GM23338 (cell line): Measurements from ENCODE around the gene UBE2G1. TPM values are rescaled to one million over a fixed set of nuclear protein-coding genes. Genes with fewer than 3 reads are reported as not detected.

Experiments used
- ATAC-seq: fragments of 200-7000 bp; cut with Tn5 transposase; 3 replicates; pipeline ENCODE4 v1.9.1; 2020
- DNase-seq: peaks from one replicate; pipeline ENCODE4 v3.0.0-alpha.2; 2015; ENCODE audit warnings: low spot score
- H2AFZ ChIP-seq: fragments of 200-600 bp; sonication (generic); 2 replicates; pipeline ENCODE4 v1.8.0; 2016; ENCODE audit warnings: antibody characterized with exemption, mild to moderate bottlenecking, moderate library complexity
- H3F3A ChIP-seq: fragments of 200-600 bp; sonication (generic); replicated peaks from 2 replicates; pipeline ENCODE4 v1.8.0; 2017; ENCODE audit warnings: antibody characterized with exemption, mixed run types, low read depth
- H3K27ac ChIP-seq: fragments of 200-600 bp; sonication (generic); 2 replicates; pipeline ENCODE4 v1.6.1; 2016; ENCODE audit warnings: low read depth
- H3K27me3 ChIP-seq: fragments of 200-600 bp; sonication (generic); 2 replicates; pipeline ENCODE4 v1.8.0; 2016; ENCODE audit warnings: mild to moderate bottlenecking, mixed run types, moderate library complexity; ENCODE audit not compliant: insufficient read depth
- H3K36me3 ChIP-seq: fragments of 200-600 bp; sonication (generic); 2 replicates; pipeline ENCODE4 v1.8.0; 2016; ENCODE audit warnings: mild to moderate bottlenecking; ENCODE audit not compliant: insufficient read depth
- H3K4me1 ChIP-seq: fragments of 200-600 bp; sonication (generic); 2 replicates; pipeline ENCODE4 v1.8.0; 2016; ENCODE audit warnings: mild to moderate bottlenecking, moderate library complexity; ENCODE audit not compliant: insufficient read depth
- H3K4me2 ChIP-seq: fragments of 200-600 bp; sonication (generic); 2 replicates; pipeline ENCODE4 v1.7.1; 2017; ENCODE audit warnings: mixed run types
- H3K4me3 ChIP-seq: fragments of 200-600 bp; sonication (generic); 2 replicates; pipeline ENCODE4 v1.6.1; 2016; ENCODE audit warnings: mixed run types
- H3K79me2 ChIP-seq: fragments of 200-600 bp; sonication (generic); replicated peaks from 2 replicates; pipeline ENCODE4 v1.8.0; 2017; ENCODE audit warnings: mild to moderate bottlenecking; ENCODE audit not compliant: insufficient read depth
- H3K9me2 ChIP-seq: fragments of 200-600 bp; sonication (generic); 2 replicates; pipeline ENCODE4 v1.8.0; 2017; ENCODE audit not compliant: insufficient read depth
- H4K20me1 ChIP-seq: fragments of 200-600 bp; sonication (generic); replicated peaks from 2 replicates; pipeline ENCODE4 v1.8.0; 2017; ENCODE audit warnings: mild to moderate bottlenecking; ENCODE audit not compliant: insufficient read depth
- H3K27ac Mint-ChIP-seq: 2 replicates; pipeline ENCODE4 v1.8.0; 2020; ENCODE audit warnings: inconsistent platforms, mild to moderate bottlenecking, moderate library complexity, mixed read lengths
- H3K27me3 Mint-ChIP-seq: 3 replicates; pipeline ENCODE4 v1.8.0; 2022; ENCODE audit warnings: low read depth, mild to moderate bottlenecking, moderate library complexity, mixed read lengths, inconsistent platforms; ENCODE audit not compliant: insufficient read depth, poor library complexity
- H3K36me3 Mint-ChIP-seq: 3 replicates; pipeline ENCODE4 v1.8.0; 2021; ENCODE audit warnings: low read depth, mild to moderate bottlenecking, inconsistent platforms, moderate library complexity, mixed read lengths
- H3K4me1 Mint-ChIP-seq: 3 replicates; pipeline ENCODE4 v1.8.0; 2020; ENCODE audit warnings: mild to moderate bottlenecking, inconsistent platforms, mixed read lengths
- H3K4me3 Mint-ChIP-seq: 3 replicates; pipeline ENCODE4 v1.8.0; 2021; ENCODE audit warnings: moderate library complexity, mild to moderate bottlenecking, inconsistent platforms, mixed read lengths
- H3K9me3 Mint-ChIP-seq: 3 replicates; pipeline ENCODE4 v1.8.0; 2020; ENCODE audit warnings: moderate library complexity, mild to moderate bottlenecking, inconsistent platforms, mixed read lengths
- CREB1 ChIP-seq: fragments of 250-450 bp; sonication (Bioruptor Pico); IDR thresholded peaks from 2 replicates; pipeline ENCODE4 v1.5.0; 2020; ENCODE audit warnings: low read depth, mild to moderate bottlenecking, moderate library complexity
- ETS1 ChIP-seq: IDR thresholded peaks from 2 replicates; pipeline ENCODE4 v1.6.1; 2016; ENCODE audit warnings: antibody characterized with exemption
- NANOG ChIP-seq: IDR thresholded peaks from 2 replicates; pipeline ENCODE4 v1.6.1; 2016; ENCODE audit warnings: antibody characterized with exemption, borderline replicate concordance
- STAT1 ChIP-seq: IDR thresholded peaks from one replicate; pipeline ENCODE4 v1.6.1; 2016; ENCODE audit warnings: antibody characterized with exemption; ENCODE audit not compliant: unreplicated experiment
- ZNF462 ChIP-seq: fragments of 250-450 bp; sonication (Bioruptor Pico); IDR thresholded peaks from 2 replicates; pipeline ENCODE4 v1.5.0; 2020; ENCODE audit warnings: mild to moderate bottlenecking, moderate library complexity
- polyA plus RNA-seq: library from polyadenylated mRNA; unstranded; fragments of >200 nt; fragmentation: Nextera tagmentation; extraction: Ambion mirVana; gene quantifications from 2 replicates; pipeline ENCODE4 v1.2.1, GENCODE V29; 2016
- total RNA-seq: library from RNA; depleted of rRNA; stranded (reverse); fragments of >200 nt; shearing (Covaris generic); gene quantifications from 2 replicates; pipeline ENCODE4 v1.2.3, GENCODE V29; 2014

The UBE2G1 gene
- total and polyA plus RNA-seq, 2 experiments from 2014 or later, result 71.9 to 145 TPM

- Histone ChIP-seq H3K9me2 (no peaks in the 10 kb centered on the region), H3F3A (peaks cover 16% of the 10 kb centered on the region; the same call in 1 of the 2 replicates), H2AFZ (no peak overlapping the region), H3K79me2 (peaks cover 25% of the 10 kb centered on the region), H3K27me3 (no peaks in the 10 kb centered on the region), H3K4me1 (peaks cover 13% of the 10 kb centered on the region), H3K4me2 (no peak overlapping the region), H3K36me3 (peaks cover 18% of the 10 kb centered on the region), H3K4me3 (no peak overlapping the region), H3K27ac (0 out of 2 replicates have a peak overlapping the region, but pooled peaks have one; percentile 59), H4K20me1 (peaks cover 41% of the 10 kb centered on the region)
- H3K4me1 Mint-ChIP-seq, result peaks cover 31% of the 10 kb centered on the region
- peaks cover 7% of the 10 kb centered on the region for H3K27me3 Mint-ChIP-seq
- TF ChIP-seq ETS1 (no peak), CREB1 (CRISPR knock-in tag) (no peak), NANOG (no peak), STAT1 (no peak), ZNF462 (no peak)
- H3K4me3 Mint-ChIP-seq, result no peak overlapping the region
- no peaks in the 10 kb centered on the region for H3K9me3 Mint-ChIP-seq
- H3K36me3 Mint-ChIP-seq, result peaks cover 22% of the 10 kb centered on the region
- no peak for ATAC-seq
- H3K27ac Mint-ChIP-seq, result no peak overlapping the region
- no peak for DNase-seq
Measured at GRCh38 chr17:4266550-4266949, 99.9 kb downstream of the UBE2G1 start.
